ENCODE data around the gene SLAMF7. TPM values are rescaled to one million over a fixed set of nuclear protein-coding genes. Genes with fewer than 3 reads are reported as not detected.

Gene SLAMF7
- total and polyA plus RNA-seq, 4 donors: 0.80 to 2.9 (median 1.1) TPM

DNA sequence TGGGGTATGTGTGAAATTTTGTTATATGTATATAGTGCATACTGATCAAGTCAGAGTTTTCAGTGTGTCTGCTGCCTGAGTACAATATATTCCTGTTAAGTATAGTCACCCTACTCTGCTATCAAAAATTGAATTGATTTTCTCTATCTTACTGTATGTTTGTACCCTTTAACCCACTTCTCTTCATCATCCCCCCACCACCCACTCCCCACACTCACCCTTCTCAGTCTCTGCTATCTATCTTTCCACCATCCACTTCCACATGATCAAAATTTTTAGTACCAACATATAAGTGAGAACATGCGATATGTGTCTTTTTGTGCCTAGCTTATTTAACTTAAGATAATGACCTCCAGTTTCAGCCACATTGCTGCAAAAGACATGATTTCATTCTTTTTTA, 61.1 kb downstream of the SLAMF7 start:
- H3K4me3 ChIP-seq (ENCODE audit: low read depth in 1 of 3, low read length in 3 of 3): no peak overlapping the region
- no peak overlapping the region for H3K9ac ChIP-seq (ENCODE audit: low read depth in 1 of 2, low read length in 2 of 2)
- no peaks in the 10 kb centered on the region for H3K9me3 ChIP-seq (ENCODE audit: control insufficient read depth in 4 of 4, low read length in 3 of 4)
- WGBS: 98% methylated on average over 1 of the region's 1 CpG
- no peaks in the 10 kb centered on the region for H3K4me1 ChIP-seq (ENCODE audit: control insufficient read depth in 4 of 4, insufficient read depth in 4 of 4, low read length in 3 of 4)
- TF ChIP-seq, protein P1, sequence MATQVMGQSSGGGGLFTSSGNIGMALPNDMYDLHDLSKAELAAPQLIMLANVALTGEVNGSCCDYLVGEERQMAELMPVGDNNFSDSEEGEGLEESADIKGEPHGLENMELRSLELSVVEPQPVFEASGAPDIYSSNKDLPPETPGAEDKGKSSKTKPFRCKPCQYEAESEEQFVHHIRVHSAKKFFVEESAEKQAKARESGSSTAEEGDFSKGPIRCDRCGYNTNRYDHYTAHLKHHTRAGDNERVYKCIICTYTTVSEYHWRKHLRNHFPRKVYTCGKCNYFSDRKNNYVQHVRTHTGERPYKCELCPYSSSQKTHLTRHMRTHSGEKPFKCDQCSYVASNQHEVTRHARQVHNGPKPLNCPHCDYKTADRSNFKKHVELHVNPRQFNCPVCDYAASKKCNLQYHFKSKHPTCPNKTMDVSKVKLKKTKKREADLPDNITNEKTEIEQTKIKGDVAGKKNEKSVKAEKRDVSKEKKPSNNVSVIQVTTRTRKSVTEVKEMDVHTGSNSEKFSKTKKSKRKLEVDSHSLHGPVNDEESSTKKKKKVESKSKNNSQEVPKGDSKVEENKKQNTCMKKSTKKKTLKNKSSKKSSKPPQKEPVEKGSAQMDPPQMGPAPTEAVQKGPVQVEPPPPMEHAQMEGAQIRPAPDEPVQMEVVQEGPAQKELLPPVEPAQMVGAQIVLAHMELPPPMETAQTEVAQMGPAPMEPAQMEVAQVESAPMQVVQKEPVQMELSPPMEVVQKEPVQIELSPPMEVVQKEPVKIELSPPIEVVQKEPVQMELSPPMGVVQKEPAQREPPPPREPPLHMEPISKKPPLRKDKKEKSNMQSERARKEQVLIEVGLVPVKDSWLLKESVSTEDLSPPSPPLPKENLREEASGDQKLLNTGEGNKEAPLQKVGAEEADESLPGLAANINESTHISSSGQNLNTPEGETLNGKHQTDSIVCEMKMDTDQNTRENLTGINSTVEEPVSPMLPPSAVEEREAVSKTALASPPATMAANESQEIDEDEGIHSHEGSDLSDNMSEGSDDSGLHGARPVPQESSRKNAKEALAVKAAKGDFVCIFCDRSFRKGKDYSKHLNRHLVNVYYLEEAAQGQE (IDR thresholded peaks at IDR 0.05): no peak
- TF ChIP-seq YY1 (IDR thresholded peaks at IDR 0.05) (no peak), FOXA1 (IDR thresholded peaks at IDR 0.05) (no peak), RXRA (IDR thresholded peaks at IDR 0.05) (no peak), RAD21 (IDR thresholded peaks at IDR 0.05) (no peak), SP1 (IDR thresholded peaks at IDR 0.05) (no peak), HNF4G (IDR thresholded peaks at IDR 0.05) (no peak), HNF4A (conservative IDR thresholded peaks at IDR 0.05) (no peak), EGR1 (IDR thresholded peaks at IDR 0.05; ENCODE audit: low read depth in 2 of 2) (no peak)
- TF ChIP-seq, protein P2, sequence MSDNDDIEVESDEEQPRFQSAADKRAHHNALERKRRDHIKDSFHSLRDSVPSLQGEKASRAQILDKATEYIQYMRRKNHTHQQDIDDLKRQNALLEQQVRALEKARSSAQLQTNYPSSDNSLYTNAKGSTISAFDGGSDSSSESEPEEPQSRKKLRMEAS (IDR thresholded peaks at IDR 0.05): no peak
- TF ChIP-seq, protein P3, sequence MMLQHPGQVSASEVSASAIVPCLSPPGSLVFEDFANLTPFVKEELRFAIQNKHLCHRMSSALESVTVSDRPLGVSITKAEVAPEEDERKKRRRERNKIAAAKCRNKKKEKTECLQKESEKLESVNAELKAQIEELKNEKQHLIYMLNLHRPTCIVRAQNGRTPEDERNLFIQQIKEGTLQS (IDR thresholded peaks at IDR 0.05): no peak
- no peaks in the 10 kb centered on the region for H3K36me3 ChIP-seq (ENCODE audit: control insufficient read depth in 4 of 4, insufficient read depth in 3 of 4, low read depth in 1 of 4, low read length in 3 of 4)
- DNase-seq (ENCODE audit: low spot score): no peak
- no peaks in the 10 kb centered on the region for H3K27me3 ChIP-seq (ENCODE audit: control insufficient read depth in 4 of 4, insufficient read depth in 4 of 4, low read length in 3 of 4)
- H3K27ac ChIP-seq (ENCODE audit: low read depth in 1 of 2, low read length in 2 of 2): no peak overlapping the region

DNA sequence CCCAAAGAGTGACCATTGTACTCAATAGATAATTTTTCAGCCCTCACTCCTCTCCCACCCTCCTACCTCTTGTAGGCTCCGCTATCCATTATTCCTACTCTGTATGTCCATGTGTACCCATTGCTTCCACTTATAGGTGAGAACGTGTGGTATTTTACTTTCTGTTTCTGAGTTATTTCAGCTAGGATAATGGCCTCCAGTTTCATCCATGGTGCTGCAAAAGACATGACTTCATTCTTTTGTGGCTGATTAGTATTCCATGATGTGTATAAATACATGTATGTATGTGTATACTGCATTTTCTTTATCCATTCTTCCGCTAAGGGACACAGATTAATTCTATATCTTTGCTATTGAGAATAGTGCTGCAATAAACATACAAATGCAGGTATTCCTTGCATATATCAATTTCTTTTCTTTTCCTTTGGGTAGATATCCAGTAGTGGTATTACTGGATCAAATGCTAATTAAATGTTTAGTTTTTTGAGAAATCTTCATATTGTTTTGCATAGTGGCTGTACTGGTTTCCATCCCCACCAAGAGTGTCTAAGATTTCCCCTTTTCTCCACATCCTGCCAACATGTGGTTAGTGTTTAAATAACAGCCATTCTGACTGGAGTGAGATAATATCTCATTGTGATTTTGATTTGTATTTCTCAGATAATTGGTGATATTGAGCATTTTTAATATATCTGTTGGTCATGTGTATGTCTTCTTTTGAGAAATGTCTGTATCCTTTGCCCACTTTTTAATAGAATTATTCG, 61.8 kb downstream of the SLAMF7 start:
- Histone ChIP-seq H3K36me3 (ENCODE audit: control insufficient read depth in 4 of 4, insufficient read depth in 3 of 4, low read depth in 1 of 4, low read length in 3 of 4) (no peaks in the 10 kb centered on the region), H3K4me3 (ENCODE audit: low read depth in 1 of 3, low read length in 3 of 3) (no peak overlapping the region), H3K9me3 (ENCODE audit: control insufficient read depth in 4 of 4, low read length in 3 of 4) (no peaks in the 10 kb centered on the region), H3K27me3 (ENCODE audit: control insufficient read depth in 4 of 4, insufficient read depth in 4 of 4, low read length in 3 of 4) (no peaks in the 10 kb centered on the region), H3K27ac (ENCODE audit: low read depth in 1 of 2, low read length in 2 of 2) (no peak overlapping the region), H3K4me1 (ENCODE audit: control insufficient read depth in 4 of 4, insufficient read depth in 4 of 4, low read length in 3 of 4) (no peaks in the 10 kb centered on the region), H3K9ac (ENCODE audit: low read depth in 1 of 2, low read length in 2 of 2) (no peak overlapping the region)
- DNase-seq (ENCODE audit: low spot score): no peak
- TF ChIP-seq GABPA (IDR thresholded peaks at IDR 0.05 in 1 of 2, conservative IDR thresholded peaks at IDR 0.05 in 1 of 2) (no peak), RAD21 (IDR thresholded peaks at IDR 0.05) (no peak), JUND (IDR thresholded peaks at IDR 0.05) (no peak), RXRA (IDR thresholded peaks at IDR 0.05) (no peak), SP1 (IDR thresholded peaks at IDR 0.05) (no peak), FOXA1 (IDR thresholded peaks at IDR 0.05) (no peak), NR2F2 (IDR thresholded peaks at IDR 0.05) (no peak), CTCF (IDR thresholded peaks at IDR 0.05; ENCODE audit: low read depth, low read length, missing input control) (no peak), HNF4G (IDR thresholded peaks at IDR 0.05) (no peak), FOXA2 (IDR thresholded peaks at IDR 0.05) (no peak)
- TF ChIP-seq, protein P2 (IDR thresholded peaks at IDR 0.05): no peak
- TF ChIP-seq, protein P3 (IDR thresholded peaks at IDR 0.05): no peak
- TF ChIP-seq, protein P4, sequence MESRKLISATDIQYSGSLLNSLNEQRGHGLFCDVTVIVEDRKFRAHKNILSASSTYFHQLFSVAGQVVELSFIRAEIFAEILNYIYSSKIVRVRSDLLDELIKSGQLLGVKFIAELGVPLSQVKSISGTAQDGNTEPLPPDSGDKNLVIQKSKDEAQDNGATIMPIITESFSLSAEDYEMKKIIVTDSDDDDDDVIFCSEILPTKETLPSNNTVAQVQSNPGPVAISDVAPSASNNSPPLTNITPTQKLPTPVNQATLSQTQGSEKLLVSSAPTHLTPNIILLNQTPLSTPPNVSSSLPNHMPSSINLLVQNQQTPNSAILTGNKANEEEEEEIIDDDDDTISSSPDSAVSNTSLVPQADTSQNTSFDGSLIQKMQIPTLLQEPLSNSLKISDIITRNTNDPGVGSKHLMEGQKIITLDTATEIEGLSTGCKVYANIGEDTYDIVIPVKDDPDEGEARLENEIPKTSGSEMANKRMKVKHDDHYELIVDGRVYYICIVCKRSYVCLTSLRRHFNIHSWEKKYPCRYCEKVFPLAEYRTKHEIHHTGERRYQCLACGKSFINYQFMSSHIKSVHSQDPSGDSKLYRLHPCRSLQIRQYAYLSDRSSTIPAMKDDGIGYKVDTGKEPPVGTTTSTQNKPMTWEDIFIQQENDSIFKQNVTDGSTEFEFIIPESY (IDR thresholded peaks at IDR 0.05): no peak
- 47% methylated on average over 4 of the region's 4 CpGs for WGBS

All from liver (tissue), 9 donors.